ENCODE measurements around the gene FBXO31.
A peak's percentile ranks its signal among the peaks of the same experiment; 100 is the strongest.

Gene FBXO31

GRCh38 chr16:87383505-87384161 is at the start of gene FBXO31:
TSS of gene FBXO31 (minus strand) at chr16:87383776. CDS start at chr16:87383744, 32 bp downstream.
- no peaks in the 10 kb centered on the region for H3K36me3 ChIP-seq (ENCODE audit: control insufficient read depth in 2 of 2, insufficient read depth in 2 of 2, low read length in 2 of 2)
- peaks cover 45% of the 10 kb centered on the region for H3K4me1 ChIP-seq (ENCODE audit: control insufficient read depth, insufficient read depth, low read length)
- peak within 1 kb of the TSS; percentile 85 for H3K27ac ChIP-seq (ENCODE audit: low read length)
- no peaks in the 10 kb centered on the region for H3K27me3 ChIP-seq (ENCODE audit: control insufficient read depth in 1 of 2, insufficient read depth in 2 of 2, low read length in 2 of 2)
- peak within 1 kb of the TSS; percentile 78 to 83 for H3K4me3 ChIP-seq (ENCODE audit: low read length in 2 of 2)
- H3K9ac ChIP-seq (ENCODE audit: low read length in 2 of 2): peak within 1 kb of the TSS; percentile 80 to 81
- H3K9me3 ChIP-seq (ENCODE audit: control insufficient read depth in 2 of 2, low read length in 2 of 2): no peaks in the 10 kb centered on the region

- Histone ChIP-seq H3K36me3 (ENCODE audit: control insufficient read depth in 2 of 2, insufficient read depth in 2 of 2, low read length in 2 of 2) (peaks cover 6 to 10% of the 10 kb centered on the region in 2 donors), H3K9ac (ENCODE audit: low read length in 2 of 2) (no peak overlapping the region), H3K9me3 (ENCODE audit: control insufficient read depth in 2 of 2, low read length in 2 of 2) (no peaks in the 10 kb centered on the region), H3K4me1 (ENCODE audit: control insufficient read depth, insufficient read depth, low read length) (peaks cover 16% of the 10 kb centered on the region), H3K4me3 (ENCODE audit: low read length in 2 of 2) (no peak overlapping the region), H3K27ac (ENCODE audit: low read length) (peak overlapping the region; percentile 6), H3K27me3 (ENCODE audit: control insufficient read depth in 1 of 2, insufficient read depth in 2 of 2, low read length in 2 of 2) (no peaks in the 10 kb centered on the region)
Measured at GRCh38 chr16:87432330-87432915, 48.8 kb upstream of the FBXO31 start.

- peaks cover 19% of the 10 kb centered on the region for H3K4me1 ChIP-seq (ENCODE audit: control insufficient read depth, insufficient read depth, low read length)
- H3K9me3 ChIP-seq (ENCODE audit: control insufficient read depth in 2 of 2, low read length in 2 of 2): no peaks in the 10 kb centered on the region
- no peak overlapping the region for H3K4me3 ChIP-seq (ENCODE audit: low read length in 2 of 2)
- H3K27ac ChIP-seq (ENCODE audit: low read length): peak overlapping the region; percentile 24
- no peak overlapping the region for H3K9ac ChIP-seq (ENCODE audit: low read length in 2 of 2)
- H3K27me3 ChIP-seq (ENCODE audit: control insufficient read depth in 1 of 2, insufficient read depth in 2 of 2, low read length in 2 of 2): no peaks in the 10 kb centered on the region
- peaks cover 6 to 10% of the 10 kb centered on the region in 2 donors for H3K36me3 ChIP-seq (ENCODE audit: control insufficient read depth in 2 of 2, insufficient read depth in 2 of 2, low read length in 2 of 2)
Measured at GRCh38 chr16:87431926-87432325, 48.4 kb upstream of the FBXO31 start.

GRCh38 chr16:87426423-87427215 is 43.0 kb upstream of the FBXO31 start:
- H3K9ac ChIP-seq (ENCODE audit: low read length in 2 of 2): no peak overlapping the region
- no peaks in the 10 kb centered on the region for H3K27me3 ChIP-seq (ENCODE audit: control insufficient read depth in 1 of 2, insufficient read depth in 2 of 2, low read length in 2 of 2)
- H3K4me3 ChIP-seq (ENCODE audit: low read length in 2 of 2): no peak overlapping the region
- H3K36me3 ChIP-seq (ENCODE audit: control insufficient read depth in 2 of 2, insufficient read depth in 2 of 2, low read length in 2 of 2): peaks cover 23% of the 10 kb centered on the region in 2 donors
- no peak overlapping the region for H3K27ac ChIP-seq (ENCODE audit: low read length)
- no peaks in the 10 kb centered on the region for H3K9me3 ChIP-seq (ENCODE audit: control insufficient read depth in 2 of 2, low read length in 2 of 2)
- H3K4me1 ChIP-seq (ENCODE audit: control insufficient read depth, insufficient read depth, low read length): peaks cover 9% of the 10 kb centered on the region

- Histone ChIP-seq H3K9me3 (ENCODE audit: control insufficient read depth in 2 of 2, low read length in 2 of 2) (no peaks in the 10 kb centered on the region), H3K27me3 (ENCODE audit: control insufficient read depth in 1 of 2, insufficient read depth in 2 of 2, low read length in 2 of 2) (no peaks in the 10 kb centered on the region), H3K4me3 (ENCODE audit: low read length in 2 of 2) (no peak overlapping the region), H3K27ac (ENCODE audit: low read length) (no peak overlapping the region), H3K36me3 (ENCODE audit: control insufficient read depth in 2 of 2, insufficient read depth in 2 of 2, low read length in 2 of 2) (peaks cover 21 to 22% of the 10 kb centered on the region in 2 donors), H3K9ac (ENCODE audit: low read length in 2 of 2) (no peak overlapping the region), H3K4me1 (ENCODE audit: control insufficient read depth, insufficient read depth, low read length) (peaks cover 8% of the 10 kb centered on the region)
Measured at GRCh38 chr16:87425941-87426340, 42.4 kb upstream of the FBXO31 start.

GRCh38 chr16:87424266-87424665 is 40.7 kb upstream of the FBXO31 start:
- no peaks in the 10 kb centered on the region for H3K27me3 ChIP-seq (ENCODE audit: control insufficient read depth in 1 of 2, insufficient read depth in 2 of 2, low read length in 2 of 2)
- no peak overlapping the region for H3K27ac ChIP-seq (ENCODE audit: low read length)
- H3K36me3 ChIP-seq (ENCODE audit: control insufficient read depth in 2 of 2, insufficient read depth in 2 of 2, low read length in 2 of 2): peaks cover 27 to 28% of the 10 kb centered on the region in 2 donors
- peaks cover 8% of the 10 kb centered on the region for H3K4me1 ChIP-seq (ENCODE audit: control insufficient read depth, insufficient read depth, low read length)
- no peak overlapping the region for H3K4me3 ChIP-seq (ENCODE audit: low read length in 2 of 2)
- H3K9me3 ChIP-seq (ENCODE audit: control insufficient read depth in 2 of 2, low read length in 2 of 2): no peaks in the 10 kb centered on the region
- H3K9ac ChIP-seq (ENCODE audit: low read length in 2 of 2): no peak overlapping the region

- no peak overlapping the region for H3K27ac ChIP-seq (ENCODE audit: low read length)
- no peaks in the 10 kb centered on the region for H3K27me3 ChIP-seq (ENCODE audit: control insufficient read depth in 1 of 2, insufficient read depth in 2 of 2, low read length in 2 of 2)
- H3K9ac ChIP-seq (ENCODE audit: low read length in 2 of 2): no peak overlapping the region
- H3K9me3 ChIP-seq (ENCODE audit: control insufficient read depth in 2 of 2, low read length in 2 of 2): no peaks in the 10 kb centered on the region
- peaks cover 25 to 27% of the 10 kb centered on the region in 2 donors for H3K36me3 ChIP-seq (ENCODE audit: control insufficient read depth in 2 of 2, insufficient read depth in 2 of 2, low read length in 2 of 2)
- H3K4me3 ChIP-seq (ENCODE audit: low read length in 2 of 2): no peak overlapping the region
- H3K4me1 ChIP-seq (ENCODE audit: control insufficient read depth, insufficient read depth, low read length): peaks cover 8% of the 10 kb centered on the region
Measured at GRCh38 chr16:87423429-87423828, 39.9 kb upstream of the FBXO31 start.

GRCh38 chr16:87422106-87422505 is 38.5 kb upstream of the FBXO31 start:
- no peak overlapping the region for H3K9ac ChIP-seq (ENCODE audit: low read length in 2 of 2)
- H3K4me3 ChIP-seq (ENCODE audit: low read length in 2 of 2): no peak overlapping the region
- H3K27ac ChIP-seq (ENCODE audit: low read length): no peak overlapping the region
- peaks cover 31 to 37% of the 10 kb centered on the region in 2 donors for H3K36me3 ChIP-seq (ENCODE audit: control insufficient read depth in 2 of 2, insufficient read depth in 2 of 2, low read length in 2 of 2)
- no peaks in the 10 kb centered on the region for H3K27me3 ChIP-seq (ENCODE audit: control insufficient read depth in 1 of 2, insufficient read depth in 2 of 2, low read length in 2 of 2)
- peaks cover 7% of the 10 kb centered on the region for H3K4me1 ChIP-seq (ENCODE audit: control insufficient read depth, insufficient read depth, low read length)
- H3K9me3 ChIP-seq (ENCODE audit: control insufficient read depth in 2 of 2, low read length in 2 of 2): no peaks in the 10 kb centered on the region

- no peak overlapping the region for H3K27ac ChIP-seq (ENCODE audit: low read length)
- no peaks in the 10 kb centered on the region for H3K9me3 ChIP-seq (ENCODE audit: control insufficient read depth in 2 of 2, low read length in 2 of 2)
- H3K9ac ChIP-seq (ENCODE audit: low read length in 2 of 2): no peak overlapping the region
- peaks cover under 1% of the 10 kb centered on the region for H3K4me1 ChIP-seq (ENCODE audit: control insufficient read depth, insufficient read depth, low read length)
- H3K36me3 ChIP-seq (ENCODE audit: control insufficient read depth in 2 of 2, insufficient read depth in 2 of 2, low read length in 2 of 2): peaks cover 33 to 38% of the 10 kb centered on the region in 2 donors
- H3K27me3 ChIP-seq (ENCODE audit: control insufficient read depth in 1 of 2, insufficient read depth in 2 of 2, low read length in 2 of 2): no peaks in the 10 kb centered on the region
- H3K4me3 ChIP-seq (ENCODE audit: low read length in 2 of 2): no peak overlapping the region
Measured at GRCh38 chr16:87421003-87421912, 37.7 kb upstream of the FBXO31 start.
